ENCODE data around the gene NPAS2.

NPAS2 gene

DNA sequence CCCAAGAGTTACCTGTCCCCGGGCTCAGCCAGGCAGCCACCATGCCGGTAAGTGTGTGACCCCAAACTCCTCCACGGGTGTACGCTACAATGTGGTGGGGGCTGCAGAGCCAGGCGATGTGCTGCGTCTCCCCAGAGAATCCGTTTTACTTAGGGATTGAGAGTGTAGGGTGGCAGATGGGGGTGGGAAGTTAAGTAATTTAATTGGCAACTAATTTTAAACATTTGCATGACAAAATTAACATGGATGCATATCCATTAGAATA, 155.5 kb downstream of the NPAS2 start:
- H3K9me3 ChIP-seq (replicated peaks in 1 of 11): no peaks in the 10 kb centered on the region
- H4K20me1 ChIP-seq: no peaks in the 10 kb centered on the region; a peak in 1 of 22 replicates
- peaks cover 38 to 64% (median 60%) of the 10 kb centered on the region in 10 experiments for H3K4me1 ChIP-seq
- no peaks in the 10 kb centered on the region for H3K36me3 ChIP-seq
- no peak overlapping the region for H3K27ac ChIP-seq
- no peak overlapping the region for H3K9ac ChIP-seq
- no peaks in the 10 kb centered on the region for H3K27me3 ChIP-seq
- H3K4me2 ChIP-seq: peak overlapping the region in 8 of 11 experiments; percentile 81 to 96 (median 88); a peak in 11 of 22 replicates
- no peak overlapping the region for H3K4me3 ChIP-seq
- no peak for TF ChIP-seq Cebpa-rat (IDR thresholded peaks at IDR 0.05)

DNA sequence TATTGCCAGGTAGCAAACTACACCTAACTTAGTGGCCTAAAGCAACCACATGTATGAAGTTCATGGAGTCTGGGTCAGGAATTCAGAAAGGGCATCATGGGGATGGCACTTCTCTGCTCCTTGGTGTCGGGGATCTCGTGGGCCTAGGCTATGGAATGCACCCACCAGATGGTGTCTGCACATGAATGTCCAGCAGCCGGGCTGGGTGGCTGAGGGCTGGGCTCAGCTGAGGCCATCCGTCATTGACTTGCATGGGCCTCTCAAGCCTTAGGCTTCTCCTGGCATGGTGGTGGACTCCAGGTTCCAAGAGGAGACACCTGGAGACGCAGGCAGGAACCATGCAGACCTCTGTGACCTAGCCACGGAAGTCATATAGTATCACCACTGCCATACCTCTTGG, 156.1 kb downstream of the NPAS2 start:
- Histone ChIP-seq H3K4me1 (peaks cover 40 to 70% (median 66%) of the 10 kb centered on the region in 10 experiments), H3K27me3 (no peaks in the 10 kb centered on the region), H3K36me3 (no peaks in the 10 kb centered on the region), H3K9ac (peak overlapping the region in 6 of 11 experiments; percentile 41 to 73 (median 63); a peak in 9 of 22 replicates), H3K4me3 (peak overlapping the region in 4 of 10 experiments; percentile 38 to 50 (median 42); a peak in 6 of 20 replicates), H3K9me3 (replicated peaks in 1 of 11) (no peaks in the 10 kb centered on the region), H3K27ac (peak overlapping the region in 8 of 11 experiments; percentile 48 to 75 (median 63); a peak in 11 of 22 replicates), H3K4me2 (peak overlapping the region; percentile 78 to 96 (median 90)), H4K20me1 (no peaks in the 10 kb centered on the region; a peak in 1 of 22 replicates)
- no peak for TF ChIP-seq Cebpa-rat (IDR thresholded peaks at IDR 0.05)

DNA sequence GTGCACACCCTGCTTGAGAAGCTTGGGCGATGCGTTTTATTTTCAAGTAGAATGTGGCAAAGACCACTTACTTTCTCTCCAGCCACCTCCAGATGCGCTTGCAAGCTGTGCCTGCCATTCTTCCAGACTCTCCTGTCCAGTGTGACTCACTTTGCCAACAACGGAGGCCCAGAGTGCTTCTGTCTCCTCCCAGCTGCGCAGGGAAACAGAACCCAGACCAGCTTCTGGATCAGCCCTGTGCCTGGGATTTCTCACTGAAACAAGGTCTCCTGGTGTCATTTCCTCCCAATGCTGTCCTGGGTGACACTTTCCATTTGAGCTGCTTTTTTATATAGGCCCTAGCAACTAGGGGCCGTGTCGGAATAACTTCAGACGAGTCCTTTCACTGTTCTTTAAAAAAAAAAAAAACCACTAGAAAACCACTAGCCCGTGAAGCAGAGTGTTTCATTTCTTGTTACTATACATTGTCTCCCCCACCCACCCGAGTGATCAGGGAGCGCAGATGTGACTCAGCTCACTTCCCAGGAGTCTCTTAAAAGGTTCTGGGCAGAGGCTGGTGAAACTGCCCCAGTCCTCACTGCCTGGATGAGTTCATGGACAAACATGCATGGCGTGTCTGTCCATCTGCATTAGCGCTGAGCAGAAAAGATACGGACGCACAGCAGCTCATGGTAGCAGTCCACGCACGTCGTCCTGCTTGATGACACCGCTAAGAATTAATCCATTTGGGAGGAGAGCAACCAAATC, 156.9 kb downstream of the NPAS2 start:
- Histone ChIP-seq H3K9ac (peak overlapping the region; percentile 16 to 73 (median 48); a peak in 18 of 22 replicates), H4K20me1 (no peaks in the 10 kb centered on the region; a peak in 1 of 22 replicates), H3K27ac (peak overlapping the region in 9 of 11 experiments; percentile 36 to 76 (median 59); a peak in 18 of 22 replicates), H3K4me3 (peak overlapping the region; percentile 16 to 50 (median 36); a peak in 18 of 20 replicates), H3K4me2 (peak overlapping the region; percentile 78 to 96 (median 90)), H3K9me3 (replicated peaks in 1 of 11) (no peaks in the 10 kb centered on the region), H3K36me3 (no peaks in the 10 kb centered on the region), H3K4me1 (peaks cover 43 to 75% (median 70%) of the 10 kb centered on the region in 10 experiments), H3K27me3 (no peaks in the 10 kb centered on the region)
- no peak for TF ChIP-seq Cebpa-rat (IDR thresholded peaks at IDR 0.05)

DNA sequence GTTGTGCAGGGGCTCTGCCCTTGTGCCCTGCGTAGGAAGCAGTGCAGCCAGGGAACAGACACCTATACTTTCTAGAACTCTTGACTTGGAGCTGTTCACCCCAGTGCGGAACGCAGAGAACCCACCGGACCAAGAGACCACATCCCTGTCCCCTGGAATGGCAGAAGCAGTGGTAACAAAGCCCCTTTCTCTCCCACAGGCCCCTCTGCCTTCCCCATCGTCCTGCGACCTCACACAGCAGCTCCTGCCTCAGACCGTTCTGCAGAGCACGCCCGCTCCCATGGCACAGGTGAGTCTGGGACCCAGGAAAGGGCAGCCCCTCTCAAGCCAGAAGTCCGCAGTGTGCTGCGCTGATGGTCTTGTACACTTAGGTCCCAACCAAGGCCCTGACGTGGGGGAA, 157.6 kb downstream of the NPAS2 start:
- Histone ChIP-seq H3K4me3 (peak overlapping the region in 8 of 10 experiments; percentile 23 to 50 (median 40); a peak in 14 of 20 replicates), H3K36me3 (no peaks in the 10 kb centered on the region), H4K20me1 (no peaks in the 10 kb centered on the region; a peak in 1 of 22 replicates), H3K27me3 (no peaks in the 10 kb centered on the region), H3K4me2 (peak overlapping the region; percentile 78 to 96 (median 90)), H3K9me3 (replicated peaks in 1 of 11) (no peaks in the 10 kb centered on the region), H3K9ac (peak overlapping the region in 9 of 11 experiments; percentile 26 to 73 (median 60); a peak in 15 of 22 replicates), H3K4me1 (peaks cover 43 to 75% (median 70%) of the 10 kb centered on the region in 10 experiments), H3K27ac (peak overlapping the region in 8 of 11 experiments; percentile 13 to 76 (median 63); a peak in 15 of 22 replicates)
- no peak for TF ChIP-seq Cebpa-rat (IDR thresholded peaks at IDR 0.05)

DNA sequence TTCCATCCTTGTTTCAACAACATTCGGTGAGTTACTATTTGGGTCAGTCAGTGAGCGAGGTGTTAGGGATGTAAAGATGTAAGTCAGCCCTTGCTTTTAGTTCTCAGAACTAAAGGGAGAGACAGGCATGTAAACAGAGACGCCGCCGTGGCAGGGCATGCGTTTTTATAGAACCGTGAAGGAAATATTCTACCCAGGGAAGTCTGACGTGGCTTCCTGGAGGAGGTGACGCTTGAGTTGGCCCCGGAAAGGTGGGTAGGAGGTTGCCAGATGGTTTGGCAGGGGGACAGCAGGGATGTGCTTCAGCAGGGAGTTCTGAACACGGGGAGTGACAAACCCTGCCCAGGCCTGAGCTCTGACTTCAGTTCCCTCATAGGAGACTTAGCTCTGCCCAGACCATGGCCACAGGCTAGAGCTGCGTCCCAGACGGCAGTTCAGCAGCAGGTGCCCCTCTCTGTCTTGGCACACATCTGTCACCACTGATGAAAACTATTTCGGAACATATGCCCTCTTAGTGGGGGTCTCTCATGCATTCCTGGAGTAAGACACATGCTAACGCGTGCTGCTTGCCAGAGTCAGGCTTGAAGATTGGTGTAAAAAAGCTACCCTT, 158.7 kb downstream of the NPAS2 start:
- Histone ChIP-seq H3K36me3 (no peaks in the 10 kb centered on the region), H3K4me1 (peaks cover 43 to 75% (median 70%) of the 10 kb centered on the region in 10 experiments), H4K20me1 (no peaks in the 10 kb centered on the region; a peak in 1 of 22 replicates), H3K4me2 (peak overlapping the region; percentile 78 to 96 (median 90)), H3K4me3 (peak overlapping the region in 9 of 10 experiments; percentile 6 to 54 (median 32); a peak in 13 of 20 replicates), H3K9me3 (replicated peaks in 1 of 11) (no peaks in the 10 kb centered on the region), H3K27ac (peak overlapping the region in 9 of 11 experiments; percentile 18 to 76 (median 59); a peak in 17 of 22 replicates), H3K27me3 (no peaks in the 10 kb centered on the region), H3K9ac (peak overlapping the region; percentile 0 to 73 (median 53); a peak in 18 of 22 replicates)
- TF ChIP-seq Cebpa-rat (IDR thresholded peaks at IDR 0.05): no peak

DNA sequence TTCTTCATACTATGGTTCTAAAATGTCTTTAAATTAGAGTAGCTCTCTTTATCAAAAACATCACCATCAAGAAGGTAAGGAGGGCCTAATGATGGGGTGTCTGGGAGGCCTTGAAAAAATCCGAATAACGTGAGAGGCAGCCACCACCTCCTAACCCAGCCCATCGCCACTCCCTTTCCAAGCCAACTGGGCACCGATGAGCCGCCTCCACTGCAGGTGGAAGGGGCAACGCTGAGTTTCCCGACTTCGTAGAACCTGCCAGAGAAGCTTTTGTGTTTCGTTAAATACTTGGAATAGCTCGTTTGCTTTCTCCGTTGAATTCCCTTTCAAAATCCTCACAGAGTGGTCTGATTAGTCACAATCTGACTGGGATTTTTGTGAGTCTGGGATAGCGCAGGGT, 160.1 kb downstream of the NPAS2 start:
- peak overlapping the region in 9 of 11 experiments; percentile 43 to 96 (median 84); a peak in 11 of 22 replicates for H3K4me2 ChIP-seq
- 0 out of 22 replicates have a peak overlapping the region, but pooled peaks of 1 of the 11 experiments have one; percentile 72 for H3K27ac ChIP-seq
- no peak for TF ChIP-seq Cebpa-rat (IDR thresholded peaks at IDR 0.05)
- no peaks in the 10 kb centered on the region for H3K36me3 ChIP-seq
- peaks cover 43 to 65% (median 62%) of the 10 kb centered on the region in 10 experiments for H3K4me1 ChIP-seq
- no peak overlapping the region for H3K4me3 ChIP-seq
- H3K9me3 ChIP-seq (replicated peaks in 1 of 11): no peaks in the 10 kb centered on the region
- no peaks in the 10 kb centered on the region for H3K27me3 ChIP-seq
- 0 out of 22 replicates have a peak overlapping the region, but pooled peaks of 1 of the 11 experiments have one; percentile 31 for H3K9ac ChIP-seq
- no peaks in the 10 kb centered on the region; a peak in 1 of 22 replicates for H4K20me1 ChIP-seq

DNA sequence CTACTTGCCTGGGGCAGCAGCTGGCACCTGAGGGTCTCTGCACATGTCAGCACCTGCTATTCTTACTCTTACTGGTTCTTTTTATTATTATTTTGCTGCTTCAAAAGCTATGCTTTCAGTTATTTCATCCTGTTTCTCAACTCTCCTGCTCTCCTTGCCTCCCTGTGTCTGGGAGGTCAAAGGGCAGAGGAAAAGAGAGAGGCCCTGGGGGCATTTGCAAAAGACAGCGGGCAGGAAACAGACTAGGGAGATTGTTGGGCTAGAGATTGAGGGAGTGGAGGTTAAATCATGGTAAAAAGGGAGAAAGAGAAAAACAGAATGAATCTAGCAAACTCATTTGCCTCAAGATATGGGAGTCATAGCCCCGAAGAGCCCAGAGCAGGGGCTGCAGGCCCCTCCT, 161.1 kb downstream of the NPAS2 start:
- Histone ChIP-seq H3K27ac (peak overlapping the region in 1 of 11 experiments; percentile 34; a peak in 1 of 22 replicates), H3K4me3 (no peak overlapping the region), H3K4me1 (peaks cover 41 to 55% (median 53%) of the 10 kb centered on the region in 10 experiments), H3K36me3 (no peaks in the 10 kb centered on the region), H3K4me2 (peak overlapping the region in 8 of 11 experiments; percentile 2 to 54 (median 34); a peak in 15 of 22 replicates), H4K20me1 (no peaks in the 10 kb centered on the region; a peak in 1 of 22 replicates), H3K9me3 (replicated peaks in 1 of 11) (no peaks in the 10 kb centered on the region), H3K27me3 (no peaks in the 10 kb centered on the region), H3K9ac (peak overlapping the region in 2 of 11 experiments; percentile 21 to 31; a peak in 1 of 22 replicates)
- no peak for TF ChIP-seq Cebpa-rat (IDR thresholded peaks at IDR 0.05)

DNA sequence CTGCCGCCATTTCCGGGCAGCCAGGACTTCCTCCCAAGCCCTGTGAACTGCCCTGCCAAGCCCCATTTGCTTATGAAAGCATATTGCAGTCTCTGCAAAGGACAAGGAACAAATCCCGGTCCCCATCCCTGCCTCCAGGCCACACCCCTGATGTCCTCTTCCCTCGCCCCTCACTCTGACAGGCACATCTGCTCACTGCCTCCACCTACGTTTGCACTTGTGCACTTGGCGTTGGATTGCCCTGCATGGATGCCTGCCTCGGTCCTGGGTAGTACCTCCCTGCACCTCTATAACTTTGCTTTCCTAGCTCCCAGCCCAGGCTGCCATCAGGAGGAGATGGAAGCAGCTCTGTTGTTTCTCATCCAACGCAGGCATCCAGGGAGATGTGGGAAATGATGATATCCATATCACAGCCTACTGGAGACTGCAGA, 162.5 kb downstream of the NPAS2 start:
- H3K27ac ChIP-seq: no peak overlapping the region
- no peaks in the 10 kb centered on the region; a peak in 1 of 22 replicates for H4K20me1 ChIP-seq
- no peaks in the 10 kb centered on the region for H3K9me3 ChIP-seq (replicated peaks in 1 of 11)
- no peak overlapping the region for H3K4me3 ChIP-seq
- no peak for TF ChIP-seq Cebpa-rat (IDR thresholded peaks at IDR 0.05)
- H3K9ac ChIP-seq: 0 out of 22 replicates have a peak overlapping the region, but pooled peaks of 1 of the 11 experiments have one; percentile 5
- H3K4me1 ChIP-seq: peaks cover 27 to 41% (median 38%) of the 10 kb centered on the region in 10 experiments
- H3K4me2 ChIP-seq: no peak overlapping the region
- H3K36me3 ChIP-seq: no peaks in the 10 kb centered on the region
- H3K27me3 ChIP-seq: no peaks in the 10 kb centered on the region

DNA sequence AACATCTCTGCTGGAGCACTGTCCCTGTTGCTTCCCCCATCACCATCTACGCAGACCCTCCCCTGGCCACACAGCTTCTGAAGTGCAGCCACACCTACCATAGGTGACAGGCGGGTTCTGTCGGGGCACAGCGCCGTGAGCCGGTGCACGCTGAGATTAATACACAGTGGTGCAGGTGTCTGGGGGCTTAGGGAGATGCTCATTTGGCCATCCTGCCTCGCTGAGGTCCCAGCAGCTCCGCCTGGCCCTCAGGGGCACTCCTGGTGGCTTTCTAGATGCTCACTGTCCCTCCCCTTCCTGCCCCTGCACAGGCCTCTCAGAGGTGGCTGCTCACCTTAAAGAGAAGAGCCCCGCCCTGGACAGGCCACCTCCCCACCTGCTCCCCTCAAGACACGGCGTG, 163.3 kb downstream of the NPAS2 start:
- Histone ChIP-seq H3K4me3 (no peak overlapping the region), H3K4me1 (peaks cover 19 to 33% (median 31%) of the 10 kb centered on the region in 10 experiments), H3K4me2 (no peak overlapping the region), H4K20me1 (no peaks in the 10 kb centered on the region; a peak in 1 of 22 replicates), H3K9me3 (replicated peaks in 1 of 11) (no peaks in the 10 kb centered on the region), H3K27ac (no peak overlapping the region), H3K9ac (peak overlapping the region in 1 of 11 experiments; percentile 5; a peak in 1 of 22 replicates), H3K27me3 (no peaks in the 10 kb centered on the region), H3K36me3 (no peaks in the 10 kb centered on the region)
- no peak for TF ChIP-seq Cebpa-rat (IDR thresholded peaks at IDR 0.05)
